HG03064 (cell line): Measurements from ENCODE around the gene SUSD6.

Experiments used
- ATAC-seq: cut with Tn5 transposase; IDR thresholded peaks from one replicate; pipeline ENCODE4 v1.9.1; 2021; ENCODE audit warnings: low read depth; ENCODE audit not compliant: unreplicated experiment

Gene SUSD6

DNA sequence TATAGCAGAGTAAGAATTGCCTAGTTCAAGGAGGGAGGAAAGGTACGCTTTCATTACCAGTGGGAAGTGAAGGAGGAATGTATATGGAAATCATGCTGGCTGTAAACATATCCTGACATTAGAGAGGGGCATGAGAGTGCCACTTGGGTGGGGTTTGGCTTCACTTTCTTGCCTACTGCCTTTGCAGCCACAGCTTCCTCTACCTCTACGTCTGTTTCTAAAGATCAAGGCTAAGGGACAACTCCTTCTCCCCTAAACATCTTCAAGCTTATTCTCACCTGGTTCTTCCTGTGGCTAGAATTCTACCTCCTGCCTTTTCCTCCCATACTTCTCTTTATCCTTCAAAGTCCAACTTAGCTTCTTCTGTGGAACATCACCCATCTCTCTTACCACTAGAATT is 58.0 kb downstream of the SUSD6 start:
- no peak for ATAC-seq

DNA sequence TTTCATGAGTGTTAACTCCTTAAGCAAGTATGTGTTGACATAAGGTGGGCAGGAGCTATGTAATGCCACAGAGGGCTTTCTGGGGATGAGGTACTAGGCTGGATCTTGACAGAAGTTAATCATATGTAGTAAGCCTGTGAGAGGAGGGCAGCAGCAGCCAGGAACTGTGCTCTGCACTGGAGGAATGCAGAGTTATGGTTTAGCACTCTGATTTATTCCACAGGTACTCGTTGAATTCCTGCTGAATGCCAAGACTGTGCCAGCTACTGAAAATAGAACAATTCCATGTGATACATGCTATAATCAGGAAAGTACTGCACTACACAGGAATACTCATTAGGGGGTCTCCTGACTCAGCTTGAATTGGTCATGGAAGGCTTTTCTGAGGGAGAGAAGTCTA is 58.7 kb downstream of the SUSD6 start:
- no peak for ATAC-seq

DNA sequence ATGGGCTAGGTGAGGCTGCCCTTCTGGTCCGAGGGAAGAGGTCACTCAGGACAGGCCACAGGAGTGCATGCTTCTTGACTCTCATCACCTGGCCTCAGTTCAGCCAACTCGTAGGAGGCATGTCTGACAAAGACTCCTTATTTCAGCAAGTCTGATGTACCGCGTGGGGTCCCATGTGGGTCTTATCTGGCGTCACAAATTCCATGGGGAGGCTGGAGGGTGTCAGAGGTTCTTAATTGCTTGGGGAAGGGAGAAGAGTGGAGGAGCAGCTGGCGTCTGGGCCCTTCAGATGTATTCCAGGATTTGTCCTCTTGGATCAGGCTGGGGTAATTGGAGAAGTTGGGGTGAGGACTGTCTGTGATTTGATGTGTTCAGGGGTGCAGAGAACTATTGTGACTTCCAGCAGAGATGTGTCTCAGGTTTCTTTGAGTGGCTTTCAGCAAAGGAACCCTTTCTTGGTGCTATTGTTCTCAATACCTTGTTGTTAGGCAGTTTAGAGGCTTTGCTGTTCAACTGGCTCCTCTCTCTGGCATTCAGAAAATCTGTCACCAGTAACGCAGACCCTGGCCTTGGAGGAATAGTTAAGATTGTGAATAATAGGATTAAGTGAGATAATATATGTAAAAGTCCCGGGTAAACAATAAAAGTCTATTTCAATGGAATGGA is 60.1 kb downstream of the SUSD6 start:
- no peak for ATAC-seq

DNA sequence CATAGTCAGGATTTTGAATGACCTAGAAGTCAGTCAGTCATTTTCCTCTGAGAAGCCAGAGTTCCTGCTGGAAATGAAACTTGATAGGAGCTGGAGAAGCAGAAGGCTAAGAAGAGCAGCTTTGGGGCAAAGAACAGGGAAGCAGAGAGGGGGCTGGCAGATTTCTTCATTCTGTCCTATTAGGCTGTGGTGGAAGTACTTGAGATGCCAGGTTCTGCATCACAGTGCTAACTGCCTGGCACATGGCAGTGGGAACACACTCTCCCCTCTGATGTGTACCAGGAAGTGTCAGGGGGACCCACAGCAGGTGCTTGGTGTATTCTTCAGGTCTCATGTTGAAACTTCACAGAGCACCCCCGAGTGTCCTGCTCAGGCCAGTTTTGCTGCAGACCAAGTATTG is 61.0 kb downstream of the SUSD6 start:
- ATAC-seq: no peak

DNA sequence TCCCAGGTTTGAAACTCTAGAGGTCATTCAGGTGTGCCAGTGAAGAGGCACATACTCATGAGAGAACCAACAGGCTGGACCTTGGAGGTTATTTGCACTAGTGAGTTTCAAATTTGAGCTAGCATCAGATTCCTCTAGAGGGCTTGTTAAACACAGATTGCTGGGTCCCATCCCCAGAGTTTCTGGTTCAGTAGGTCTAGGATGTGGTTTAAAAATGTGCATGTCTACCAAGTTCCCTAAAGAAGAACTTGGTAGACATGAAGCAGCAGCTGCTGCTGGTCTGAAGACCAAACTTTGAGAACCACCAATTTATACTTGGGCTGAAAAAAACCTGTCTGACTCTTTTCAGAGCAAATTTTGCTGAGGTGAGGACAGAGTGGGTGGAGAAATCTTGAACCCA is 61.7 kb downstream of the SUSD6 start:
- peak; percentile 39 for ATAC-seq

DNA sequence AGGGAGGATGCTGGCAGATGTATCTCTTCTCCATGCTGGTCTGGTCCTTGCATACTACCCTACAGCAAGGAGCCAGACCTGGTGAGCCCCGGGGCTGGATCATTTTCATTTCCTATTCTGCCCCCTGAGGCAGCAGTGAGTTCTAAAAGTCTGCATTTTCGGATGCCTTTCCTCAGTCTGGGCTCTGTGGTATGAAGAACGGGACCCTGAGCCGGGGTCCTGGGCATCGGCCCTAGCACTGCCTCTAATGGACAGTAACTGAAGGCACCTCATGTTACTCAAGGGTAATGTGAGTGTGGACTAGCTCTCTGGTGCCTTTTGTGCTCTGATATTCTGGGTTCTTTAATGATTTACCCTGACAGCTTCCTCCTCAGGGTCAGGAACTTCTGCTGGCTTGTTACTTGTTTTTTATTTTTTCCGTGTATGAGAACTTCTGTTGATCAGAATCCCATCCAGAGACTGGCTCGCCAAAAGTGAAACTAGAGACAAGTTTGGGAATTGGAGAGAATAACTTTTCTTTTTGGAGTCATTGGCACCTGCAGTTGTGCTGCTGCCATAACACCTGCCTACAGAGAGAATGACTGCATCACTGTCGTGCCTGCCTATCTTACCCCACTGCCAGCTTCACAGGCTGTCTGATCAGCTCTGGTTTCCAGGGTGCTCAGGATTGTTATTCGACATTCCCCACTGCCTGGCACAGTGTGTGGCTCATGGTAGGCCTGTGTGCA is 62.3 kb downstream of the SUSD6 start:
- peak; percentile 34 for ATAC-seq

DNA sequence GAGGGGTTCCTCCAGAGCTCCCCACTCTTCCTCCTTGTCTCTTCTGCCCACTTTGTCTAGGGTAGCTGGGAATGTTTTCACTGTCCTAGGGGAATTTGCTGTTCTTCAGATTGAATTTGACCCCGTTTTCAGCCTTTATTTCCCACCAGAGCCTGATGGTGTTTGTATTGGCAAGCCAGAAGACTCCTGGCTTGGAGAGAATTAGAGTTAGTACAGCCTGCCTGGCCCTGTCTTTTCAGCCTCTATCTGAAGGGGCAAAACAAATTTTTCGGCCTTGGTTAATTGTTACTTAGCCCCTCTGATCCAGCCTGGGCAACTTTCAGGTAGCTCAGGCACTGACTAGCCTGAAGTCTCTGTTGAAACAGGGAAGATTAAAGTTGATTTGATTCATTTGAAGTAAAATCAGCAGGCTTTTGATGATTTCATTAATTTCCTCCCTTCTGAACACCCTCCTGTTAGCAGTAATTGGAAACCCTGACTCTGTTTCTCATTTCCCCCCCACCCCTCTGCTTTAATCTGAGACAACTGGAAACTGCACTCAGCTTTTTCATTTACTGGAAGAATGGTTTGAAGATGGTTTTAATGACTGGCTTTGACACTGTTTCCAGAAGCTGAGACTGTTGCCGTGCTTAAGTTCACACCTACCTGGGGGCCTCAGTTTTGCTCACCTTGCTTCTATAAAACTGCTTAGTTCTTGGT is 63.3 kb downstream of the SUSD6 start:
- ATAC-seq: no peak

DNA sequence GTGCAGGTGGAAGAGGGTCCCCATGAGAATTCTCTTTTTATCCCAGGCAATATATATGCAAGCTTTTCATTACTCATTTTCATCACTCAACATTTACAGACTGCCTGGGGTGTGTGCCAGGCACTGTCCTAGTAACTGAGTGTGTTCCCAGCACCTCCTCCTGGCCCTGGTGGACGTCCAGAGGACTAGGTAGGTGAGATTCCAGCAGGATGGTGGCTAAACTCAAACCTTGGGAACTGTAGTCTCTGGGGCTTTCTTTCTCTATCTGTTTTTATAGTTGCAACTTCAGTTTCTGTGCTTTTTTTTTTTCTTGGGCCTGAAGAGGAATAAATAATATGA is 63.8 kb downstream of the SUSD6 start:
- no peak for ATAC-seq

DNA sequence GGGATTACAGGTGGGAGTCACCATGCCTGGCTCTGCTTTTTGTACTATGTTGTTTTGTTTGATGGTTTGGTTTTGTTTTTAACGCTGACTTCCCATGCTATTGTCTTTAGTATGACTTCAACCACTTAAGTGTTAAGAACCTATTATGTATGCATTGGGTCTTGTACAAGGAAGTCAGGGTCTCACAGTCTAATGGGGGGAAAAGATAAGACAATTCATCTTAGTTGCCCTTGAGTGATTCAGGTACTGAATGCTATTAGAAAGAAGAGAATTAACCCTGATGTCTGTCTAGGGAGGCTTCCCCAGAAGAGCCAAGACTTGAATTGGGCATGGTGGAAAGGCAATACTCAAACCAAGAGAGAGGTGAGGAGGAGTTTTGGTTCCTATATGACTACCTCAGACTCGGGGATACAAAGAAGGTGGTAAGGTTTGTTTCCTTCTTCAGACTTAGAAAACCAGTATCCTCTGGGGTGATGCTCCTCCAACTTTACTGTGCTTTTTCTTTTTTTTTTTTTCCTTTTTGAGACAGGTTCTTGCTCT is 64.6 kb downstream of the SUSD6 start:
- peak; percentile 59 for ATAC-seq

DNA sequence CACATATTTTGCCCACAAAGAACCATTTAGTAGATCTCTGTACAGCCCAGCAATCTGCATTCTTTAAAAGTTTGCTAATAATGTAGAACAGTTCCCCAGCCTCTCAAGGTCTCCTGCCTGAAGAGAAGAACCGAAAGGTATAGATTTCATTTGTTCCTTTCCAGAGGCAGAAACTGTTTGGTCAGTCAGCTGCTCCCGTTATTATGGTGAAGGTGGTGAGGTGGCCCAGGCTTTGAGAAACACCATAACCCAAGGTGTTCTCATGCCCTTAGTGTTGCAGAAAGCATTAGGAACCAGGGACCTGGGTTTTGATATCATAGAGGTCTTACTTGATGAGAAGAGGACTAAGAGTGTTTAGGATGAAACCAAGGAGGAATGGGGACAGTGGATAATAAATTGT is 65.3 kb downstream of the SUSD6 start:
- no peak for ATAC-seq

DNA sequence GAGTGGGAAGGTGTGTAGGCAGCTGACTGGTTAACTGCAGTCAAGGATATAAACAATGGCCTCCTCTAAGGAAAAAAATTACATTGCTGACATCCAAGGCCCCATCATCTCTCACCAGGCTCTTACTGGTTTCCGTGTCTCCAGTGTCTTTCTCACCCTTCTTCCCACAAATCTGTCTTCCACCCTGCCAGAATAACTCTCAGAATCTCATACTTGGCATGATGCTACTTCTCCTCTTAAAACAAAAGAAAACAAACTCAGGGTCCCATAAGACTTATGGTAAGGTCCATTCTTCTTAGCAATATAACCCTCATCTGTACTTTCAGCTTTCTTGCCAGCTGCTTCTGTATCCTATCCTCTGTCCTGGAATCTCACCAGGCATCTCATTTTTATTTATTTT is 68.9 kb downstream of the SUSD6 start:
- ATAC-seq: no peak

DNA sequence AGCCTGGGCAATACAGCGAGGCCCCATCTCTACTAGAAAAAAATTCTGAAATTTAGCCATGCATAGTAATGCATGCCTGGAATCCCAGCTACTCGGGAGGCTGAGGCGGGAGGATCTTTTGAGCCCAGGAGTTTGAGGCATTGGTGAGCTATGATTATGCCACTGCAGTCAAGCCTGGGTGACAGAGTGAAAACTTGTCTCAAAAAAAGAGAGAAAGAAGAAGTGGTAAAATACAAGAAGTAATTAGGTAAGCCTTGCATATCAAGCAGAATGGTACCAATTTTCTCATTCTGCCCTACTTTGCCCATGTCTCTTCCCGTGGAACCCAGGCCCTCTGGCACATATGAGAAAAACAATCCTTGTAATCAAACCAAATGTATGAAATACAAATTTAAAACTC is 70.7 kb downstream of the SUSD6 start:
- ATAC-seq: no peak

DNA sequence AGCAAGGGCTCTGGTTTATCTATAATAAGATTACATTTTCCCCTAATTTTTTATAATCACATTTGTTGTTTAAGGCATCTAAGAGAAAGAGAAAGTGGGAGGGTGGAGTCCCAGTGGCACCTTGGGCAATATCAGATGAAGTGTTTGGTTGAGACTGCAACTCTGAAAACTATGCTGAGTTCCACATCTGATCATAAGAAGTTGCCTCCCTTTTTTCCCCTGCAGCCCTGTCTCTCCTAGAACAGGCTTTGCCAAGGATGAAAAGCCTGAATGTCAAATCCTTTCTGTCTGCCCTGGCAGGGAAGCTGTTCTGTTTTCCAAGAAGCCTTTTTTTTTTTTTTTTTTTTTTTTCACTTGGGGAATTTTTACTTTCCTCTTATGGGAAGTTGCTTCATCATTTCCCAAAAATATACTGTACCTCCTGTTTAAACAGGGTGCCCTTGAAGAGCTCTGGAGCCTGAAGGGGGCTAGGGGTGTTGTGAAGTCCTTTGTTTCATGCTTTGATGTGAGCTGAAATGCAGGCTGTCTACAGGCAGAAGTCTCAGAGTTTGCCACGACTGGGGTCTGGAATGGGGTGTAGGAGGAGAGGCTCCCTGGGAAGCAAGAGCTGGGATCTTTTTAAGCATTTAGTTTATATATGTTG is 71.3 kb downstream of the SUSD6 start:
- ATAC-seq: no peak

DNA sequence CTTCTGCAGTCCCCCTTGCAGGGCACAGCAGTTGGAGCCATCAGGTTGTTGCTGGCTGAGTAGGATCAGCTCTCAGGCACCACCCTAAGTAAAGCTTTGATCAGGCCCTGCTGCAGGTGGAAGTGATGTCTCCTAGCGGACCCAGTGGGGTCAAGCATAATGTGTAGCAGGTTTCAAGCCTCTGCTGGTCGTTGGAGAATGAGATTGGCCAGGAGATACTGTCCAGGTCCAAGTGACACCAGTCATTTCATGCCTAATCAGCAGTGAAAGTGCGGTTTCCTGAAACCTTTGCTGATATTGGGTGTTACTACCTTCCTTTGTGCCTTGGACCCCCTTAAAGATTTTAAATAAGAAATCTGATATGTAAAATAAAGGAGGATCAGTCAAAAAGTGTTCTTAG is 72.6 kb downstream of the SUSD6 start:
- no peak for ATAC-seq

DNA sequence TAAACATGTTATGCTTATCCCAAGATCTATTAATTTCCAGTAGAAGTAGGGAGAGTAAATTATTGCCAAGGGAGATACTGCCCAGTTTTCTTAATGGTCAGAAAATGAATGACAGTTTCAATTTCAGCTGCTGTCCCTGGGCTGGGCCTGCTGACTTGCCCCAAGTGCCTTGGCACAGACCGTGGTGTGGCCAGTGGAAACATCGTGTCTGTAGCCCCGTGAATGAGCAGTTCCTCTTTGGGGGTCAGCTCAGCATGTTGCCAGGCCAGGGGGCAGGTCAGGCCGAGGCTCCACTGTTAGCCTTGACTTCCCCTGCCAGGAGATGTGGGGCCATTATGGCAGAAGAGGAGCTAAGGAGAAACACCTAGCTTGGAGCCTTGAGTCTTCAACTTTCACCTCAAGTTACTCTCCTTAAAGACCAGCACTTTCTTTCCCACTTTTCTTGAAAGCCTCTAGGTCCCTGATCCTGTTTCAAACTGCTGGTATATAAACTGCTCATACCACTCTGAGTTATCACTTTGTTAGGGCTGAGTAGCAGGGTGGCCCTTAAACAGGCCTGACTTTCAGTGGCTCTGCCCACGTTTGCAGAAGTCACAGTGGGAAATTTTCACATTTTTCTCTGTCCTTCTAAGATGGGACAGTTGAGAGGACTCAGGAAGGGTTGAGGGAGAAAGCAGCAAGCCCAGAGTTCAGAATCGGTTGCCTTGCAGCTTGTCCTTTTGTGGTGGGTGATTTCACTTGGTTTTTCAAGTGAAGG is 73.2 kb downstream of the SUSD6 start:
- no peak for ATAC-seq

DNA sequence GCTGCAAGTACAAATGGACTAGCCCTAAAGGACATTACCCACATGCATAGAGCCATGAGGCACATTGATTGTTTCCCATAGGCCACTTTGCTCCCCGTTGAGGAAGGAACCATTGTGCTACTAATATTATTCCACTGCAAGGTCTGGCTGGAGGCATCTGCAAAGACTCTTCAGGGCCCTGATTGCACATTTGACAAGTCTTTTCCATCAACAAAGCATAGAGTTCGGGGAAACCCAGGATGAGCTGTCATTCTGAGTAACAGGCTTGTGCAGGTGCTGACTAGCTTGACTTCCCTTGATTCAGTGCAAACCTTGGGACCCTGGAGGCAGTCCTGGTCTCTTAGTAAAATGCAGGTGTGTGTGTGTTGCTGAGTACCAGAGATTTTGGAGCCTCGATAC is 73.8 kb downstream of the SUSD6 start:
- ATAC-seq: no peak

DNA sequence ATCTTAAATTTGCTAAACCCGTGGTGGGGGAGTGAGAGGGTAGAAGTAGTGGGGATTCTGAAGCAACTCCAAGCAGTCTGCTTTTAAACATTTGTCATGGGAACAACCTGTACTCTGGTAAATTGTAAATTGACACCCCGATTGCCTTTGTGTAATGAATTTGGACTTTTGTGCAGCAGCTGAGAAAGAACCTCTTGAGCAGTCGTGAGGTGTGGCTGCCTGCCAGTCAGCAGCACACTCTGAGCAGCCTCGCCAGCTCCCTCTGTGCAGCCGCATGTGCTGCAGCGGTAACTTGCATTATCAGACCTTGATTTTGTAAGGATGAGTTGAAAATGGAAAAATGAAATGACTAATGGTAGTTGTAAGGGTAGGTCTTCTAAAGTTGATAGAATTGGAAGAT is 74.3 kb downstream of the SUSD6 start:
- no peak for ATAC-seq

DNA sequence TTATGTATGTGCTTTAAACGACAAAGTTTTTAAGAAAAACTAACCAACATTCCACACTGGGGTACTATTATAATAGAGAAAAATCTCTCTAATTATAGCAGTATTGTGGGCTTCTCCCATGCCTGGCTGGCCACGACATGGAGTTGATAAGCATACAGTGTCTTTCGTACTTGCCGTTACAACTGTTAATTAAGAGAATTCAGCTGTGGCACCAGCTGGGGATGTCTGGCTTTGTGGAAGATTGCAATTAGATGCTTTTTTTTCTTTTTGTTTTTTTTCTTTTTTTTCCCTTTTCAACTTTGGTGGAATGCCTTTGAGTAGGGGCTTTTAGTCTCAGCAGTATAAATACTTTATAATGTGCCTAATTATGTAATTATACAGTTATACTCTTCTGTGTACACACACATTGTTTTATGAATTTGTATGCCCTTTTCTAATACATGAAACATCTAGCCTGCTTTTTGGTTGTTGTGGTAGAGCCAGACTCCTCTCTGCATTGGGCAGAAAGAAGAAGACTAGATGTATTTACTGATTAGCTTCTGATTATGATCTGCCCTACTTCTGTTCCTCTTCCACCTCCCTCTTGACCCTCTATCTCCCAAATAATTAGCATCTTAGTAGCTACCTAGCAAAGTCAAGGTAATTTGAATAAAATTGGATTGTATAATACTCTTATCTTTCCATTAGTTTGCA is 76.4 kb downstream of the SUSD6 start:
- no peak for ATAC-seq

DNA sequence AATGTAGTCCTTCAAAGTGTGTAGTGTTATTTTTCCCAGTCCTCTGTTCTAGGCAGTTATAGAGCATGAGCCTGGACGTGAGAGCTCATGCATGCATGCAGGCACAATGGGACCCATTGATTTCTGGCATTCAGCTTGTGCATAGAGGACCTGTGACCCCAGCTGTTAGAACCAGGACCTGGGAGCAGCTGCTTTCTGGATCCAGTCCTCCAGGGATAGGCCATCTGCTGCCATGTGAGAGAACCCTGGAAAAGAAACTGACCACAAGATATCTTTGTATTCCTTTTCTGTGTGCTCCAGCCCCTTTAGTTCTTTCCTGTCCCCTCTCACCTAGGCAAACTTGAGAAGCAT is 76.9 kb downstream of the SUSD6 start:
- ATAC-seq: no peak

DNA sequence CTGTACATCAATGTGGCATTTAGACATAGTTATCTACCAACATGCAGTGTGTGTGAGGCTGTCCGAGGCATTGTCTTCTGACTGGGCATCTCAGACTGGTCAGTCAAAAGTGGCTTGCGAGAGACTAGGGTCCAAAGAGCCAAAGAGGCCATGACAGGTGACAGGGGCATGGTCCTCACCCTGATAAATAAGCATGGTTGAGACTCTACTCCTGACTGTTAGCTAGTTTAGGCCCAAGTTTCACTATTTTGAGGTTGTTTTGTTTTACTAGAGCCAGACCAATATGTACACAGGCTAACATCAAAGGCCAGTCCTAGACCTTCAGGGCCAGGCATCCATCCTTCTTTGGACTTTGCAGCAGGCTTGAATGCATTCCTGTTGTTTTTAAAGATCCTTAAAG is 78.6 kb downstream of the SUSD6 start:
- no peak for ATAC-seq
